HUES64 (cell line): ENCODE measurements around the gene RAB43.
"Not testable (repeated sequence)": the region's sequence is repeated elsewhere in the genome, so short reads cannot be mapped to it uniquely, and the experiment has no call there.

Experiments used
- H3K27ac ChIP-seq: 2 replicates; pipeline ENCODE4 v1.7.0; 2013; ENCODE audit warnings: low read depth, low read length, inconsistent platforms
- H3K27me3 ChIP-seq: 2 replicates; pipeline ENCODE4 v1.6.1; 2013; ENCODE audit warnings: mild to moderate bottlenecking, low read length; ENCODE audit not compliant: insufficient read depth
- H3K36me3 ChIP-seq: 2 replicates; pipeline ENCODE4 v1.6.1; 2013; ENCODE audit warnings: mild to moderate bottlenecking, low read length; ENCODE audit not compliant: insufficient read depth
- H3K4me1 ChIP-seq: 2 replicates; pipeline ENCODE4 v1.6.1; 2013; ENCODE audit warnings: mild to moderate bottlenecking, low read length, moderate library complexity; ENCODE audit not compliant: insufficient read depth
- H3K4me3 ChIP-seq: 2 replicates; pipeline ENCODE4 v1.5.1; 2013; ENCODE audit warnings: mild to moderate bottlenecking, low read length, moderate library complexity
- H3K9ac ChIP-seq: 2 replicates; pipeline ENCODE4 v1.6.1; 2013; ENCODE audit warnings: mild to moderate bottlenecking, low read depth, low read length
- H3K9me3 ChIP-seq: 2 replicates; pipeline ENCODE4 v1.6.1; 2013; ENCODE audit warnings: low read depth, low read length; ENCODE audit not compliant: insufficient read depth
- WGBS: fragments of 150-250, 120-280 bp; methylation state at CpG from one replicate; pipeline ENCODE4 v1.1.7; 2013; ENCODE audit warnings: missing lambda C conversion rate; 5-methylcytosine and 5-hydroxymethylcytosine counted together

Gene RAB43

GRCh38 chr3:129085818-129086217, 35.8 kb downstream of the RAB43 start:
- H3K4me3 ChIP-seq, result no peak overlapping the region
- H3K9me3 ChIP-seq, result no peaks in the 10 kb centered on the region
- no peaks in the 10 kb centered on the region; the same call in 1 of the 2 replicates for H3K27me3 ChIP-seq
- no peaks in the 10 kb centered on the region for H3K36me3 ChIP-seq
- H3K4me1 ChIP-seq, result no peaks in the 10 kb centered on the region
- 93% methylated on average over 4 of the region's 4 CpGs for WGBS
- no peak overlapping the region for H3K27ac ChIP-seq
- H3K9ac ChIP-seq, result no peak overlapping the region

DNA sequence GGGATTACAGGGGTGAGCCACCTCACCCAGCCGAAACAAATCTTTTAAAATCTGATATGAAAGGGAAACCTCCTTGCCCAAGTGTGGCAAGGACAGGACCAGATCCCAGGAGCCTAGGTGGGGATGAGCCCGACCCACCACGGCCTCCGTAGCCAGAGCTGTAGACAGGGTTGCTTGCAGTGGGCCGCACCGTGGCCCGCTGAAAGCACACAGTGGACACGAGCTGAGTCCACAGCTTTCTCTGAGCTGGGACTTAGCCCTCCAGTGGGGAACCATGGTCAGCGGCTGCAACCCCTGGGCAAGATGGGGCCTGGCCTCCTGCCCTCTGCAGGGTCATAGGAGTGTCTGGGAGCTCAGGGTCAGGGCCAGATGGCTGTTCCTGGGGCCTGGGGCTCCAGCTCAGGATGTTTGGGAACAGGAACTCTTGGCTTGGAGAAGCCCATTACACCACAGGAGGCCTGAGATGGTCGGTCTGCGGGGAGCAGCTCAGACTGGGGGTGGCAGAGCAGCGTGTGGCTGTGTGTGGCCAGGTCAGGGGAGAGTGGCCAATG, 36.4 kb downstream of the RAB43 start:
- Histone ChIP-seq H3K4me1 (no peaks in the 10 kb centered on the region), H3K27me3 (no peaks in the 10 kb centered on the region; the same call in 1 of the 2 replicates), H3K27ac (no peak overlapping the region), H3K9ac (no peak overlapping the region), H3K4me3 (no peak overlapping the region), H3K9me3 (no peaks in the 10 kb centered on the region), H3K36me3 (no peaks in the 10 kb centered on the region)
- WGBS, result 95% methylated on average over 12 of the region's 12 CpGs

DNA sequence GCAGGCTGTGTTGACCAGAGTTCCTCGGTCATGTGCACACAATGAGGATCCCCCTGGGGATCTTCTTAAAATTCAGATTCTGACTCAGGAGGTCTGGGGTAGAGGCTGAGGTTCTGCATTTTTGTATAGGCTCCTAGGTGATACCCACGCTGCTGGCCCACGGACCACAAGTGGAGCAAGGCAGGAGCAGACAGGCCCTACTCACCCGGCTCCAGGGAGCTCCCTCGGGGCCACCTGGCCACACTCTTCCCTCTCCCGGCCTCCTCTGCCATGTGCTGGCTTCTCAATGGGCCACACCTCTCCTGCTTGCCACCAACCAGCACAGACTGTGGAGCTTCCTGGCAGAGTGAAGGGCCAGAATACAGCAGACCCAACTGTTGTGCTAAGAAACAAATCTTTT, 37.1 kb downstream of the RAB43 start:
- Histone ChIP-seq H3K4me3 (no peak overlapping the region), H3K36me3 (no peaks in the 10 kb centered on the region), H3K27me3 (no peaks in the 10 kb centered on the region; the same call in 1 of the 2 replicates), H3K9ac (no peak overlapping the region), H3K27ac (no peak overlapping the region), H3K9me3 (no peaks in the 10 kb centered on the region), H3K4me1 (no peaks in the 10 kb centered on the region)
- 88% methylated on average over 6 of the region's 6 CpGs for WGBS

DNA sequence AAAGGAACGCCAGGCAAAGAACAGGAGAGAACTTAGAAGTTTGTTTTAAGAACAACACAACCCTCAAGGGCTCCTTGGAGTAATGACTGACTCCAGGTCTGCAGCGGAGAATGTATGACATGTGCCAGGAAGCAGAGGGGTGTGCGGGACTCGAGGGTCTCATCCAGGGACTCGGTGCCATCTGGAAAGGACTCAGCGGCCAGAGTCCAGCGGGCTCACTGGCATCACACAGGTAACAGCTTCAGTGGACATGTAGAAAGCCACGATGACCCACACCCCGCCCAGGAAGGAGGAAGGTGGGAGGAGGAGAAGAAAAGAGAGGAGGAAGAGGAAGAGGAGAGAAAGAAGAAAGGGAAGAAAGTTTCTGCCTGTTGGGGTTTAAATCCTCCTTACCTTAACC, 39.6 kb downstream of the RAB43 start:
- Histone ChIP-seq H3K27ac (no peak overlapping the region), H3K27me3 (no peaks in the 10 kb centered on the region; the same call in 1 of the 2 replicates), H3K36me3 (no peaks in the 10 kb centered on the region), H3K4me3 (no peak overlapping the region), H3K9ac (no peak overlapping the region), H3K9me3 (no peaks in the 10 kb centered on the region), H3K4me1 (no peaks in the 10 kb centered on the region)
- 92% methylated on average over 9 of the region's 9 CpGs for WGBS

DNA sequence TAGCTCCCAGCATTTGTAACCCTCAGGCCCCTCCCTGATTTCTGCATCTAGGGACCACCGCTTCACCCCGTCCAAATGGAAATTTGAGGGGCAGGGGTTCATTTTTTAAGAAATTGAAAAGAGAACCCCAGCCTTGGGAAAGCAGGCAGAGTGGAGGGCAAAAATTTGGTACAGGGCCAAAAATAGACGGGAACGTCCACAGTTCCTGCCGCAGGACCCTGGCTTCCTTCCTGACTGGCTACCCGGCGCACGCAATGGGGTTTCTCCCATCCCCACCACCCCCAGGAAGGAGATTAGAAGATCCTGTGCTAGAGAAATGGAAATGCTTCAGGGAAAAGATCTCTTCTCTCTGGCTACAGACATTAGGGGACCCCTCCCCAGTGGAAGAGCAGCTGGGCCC, 40.1 kb downstream of the RAB43 start:
- Histone ChIP-seq H3K27ac (no peak overlapping the region), H3K27me3 (no peaks in the 10 kb centered on the region; the same call in 1 of the 2 replicates), H3K36me3 (no peaks in the 10 kb centered on the region), H3K9me3 (no peaks in the 10 kb centered on the region), H3K4me3 (no peak overlapping the region), H3K9ac (no peak overlapping the region), H3K4me1 (no peaks in the 10 kb centered on the region)
- 95% methylated on average over 7 of the region's 8 CpGs for WGBS

DNA sequence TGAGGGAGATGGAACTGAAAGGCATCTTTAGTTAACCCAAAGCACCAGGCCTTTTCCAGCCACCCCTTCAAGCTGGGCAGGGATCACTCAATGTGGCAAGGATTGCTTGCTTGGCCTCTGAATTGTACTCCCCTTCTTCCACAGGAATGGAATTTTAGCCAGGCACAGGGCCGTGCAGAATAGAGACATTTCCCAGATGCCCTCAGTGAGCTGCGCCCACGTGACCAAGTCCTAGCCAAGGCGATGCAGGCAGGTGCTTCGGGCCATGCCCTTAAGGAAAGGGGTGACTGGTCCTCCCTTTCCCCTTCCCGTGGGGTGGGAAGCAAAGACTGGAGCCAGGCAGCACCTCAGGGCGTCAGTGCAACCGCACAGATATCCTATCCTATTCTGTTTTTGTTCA, 43.1 kb downstream of the RAB43 start:
- WGBS, result 83% methylated on average over 6 of the region's 8 CpGs
- H3K4me3 ChIP-seq, result no peak overlapping the region
- no peak overlapping the region for H3K9ac ChIP-seq
- H3K36me3 ChIP-seq, result no peaks in the 10 kb centered on the region
- no peaks in the 10 kb centered on the region for H3K4me1 ChIP-seq
- no peak overlapping the region for H3K27ac ChIP-seq
- H3K27me3 ChIP-seq, result no peaks in the 10 kb centered on the region
- H3K9me3 ChIP-seq, result no peaks in the 10 kb centered on the region

DNA sequence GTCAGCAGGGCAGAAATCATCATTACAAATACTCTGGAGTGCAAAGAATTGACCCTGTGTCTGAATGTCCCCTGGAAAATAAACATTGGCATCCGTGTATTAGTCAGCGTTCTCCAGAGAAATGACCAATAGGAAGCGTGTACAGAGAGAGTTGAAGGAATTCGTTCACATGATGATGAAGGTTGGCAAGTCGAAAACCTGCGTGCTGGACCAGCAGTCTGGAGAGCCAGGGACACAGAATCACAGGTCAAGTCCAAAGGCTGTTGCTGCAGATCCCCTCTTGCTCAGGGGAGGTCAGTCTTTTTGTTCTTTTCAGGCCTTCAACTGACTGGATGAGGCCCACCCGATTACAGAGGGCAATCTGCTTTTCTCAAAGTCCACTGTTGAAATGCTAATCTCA, 44.4 kb downstream of the RAB43 start:
- H3K27me3 ChIP-seq, result no peaks in the 10 kb centered on the region
- H3K9ac ChIP-seq, result no peak overlapping the region
- no peak overlapping the region for H3K27ac ChIP-seq
- H3K36me3 ChIP-seq, result no peaks in the 10 kb centered on the region
- no peaks in the 10 kb centered on the region for H3K9me3 ChIP-seq
- H3K4me1 ChIP-seq, result no peaks in the 10 kb centered on the region
- H3K4me3 ChIP-seq, result no peak overlapping the region
- 90% methylated on average over 7 of the region's 7 CpGs for WGBS

GRCh38 chr3:129070086-129070885, 51.3 kb downstream of the RAB43 start:
- Histone ChIP-seq H3K4me3 (no peak overlapping the region), H3K4me1 (no peaks in the 10 kb centered on the region), H3K9me3 (no peaks in the 10 kb centered on the region), H3K27me3 (no peaks in the 10 kb centered on the region), H3K9ac (no peak overlapping the region), H3K27ac (no peak overlapping the region), H3K36me3 (no peaks in the 10 kb centered on the region)
- 94% methylated on average over 8 of the region's 8 CpGs for WGBS

GRCh38 chr3:129069313-129070085, 52.1 kb downstream of the RAB43 start:
- not testable (repeated sequence) for H3K36me3 ChIP-seq, H3K27ac ChIP-seq, H3K4me3 ChIP-seq

DNA sequence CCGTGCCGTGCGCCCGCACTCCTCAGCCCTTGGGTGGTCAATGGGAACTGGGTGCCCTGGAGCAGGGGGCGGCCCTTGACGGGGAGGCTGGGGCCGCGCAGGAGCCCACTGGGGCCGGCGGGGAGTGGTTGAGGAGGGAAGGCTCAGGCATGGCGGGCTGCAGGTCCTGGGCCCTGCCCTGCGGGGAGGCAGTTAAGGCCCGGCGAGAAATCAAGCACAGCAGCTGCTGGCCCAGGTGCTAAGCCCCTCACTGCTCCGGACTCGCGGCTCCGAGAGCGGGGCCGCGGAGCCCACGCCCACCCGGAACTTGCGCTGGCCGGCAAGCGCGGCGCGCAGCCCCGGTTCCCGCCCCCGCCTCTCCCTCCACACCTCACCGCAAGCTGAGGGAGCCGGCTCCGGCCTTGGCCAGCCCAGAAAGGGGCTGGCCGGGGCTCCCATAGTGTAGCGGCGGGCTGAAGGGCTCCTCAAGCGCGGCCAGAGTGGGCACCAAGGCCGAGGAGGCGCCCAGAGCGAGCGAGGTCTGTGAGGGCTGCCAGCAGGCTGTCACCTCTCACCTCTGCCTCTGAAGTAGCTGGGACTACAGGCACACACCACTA, 53.2 kb downstream of the RAB43 start:
- Histone ChIP-seq H3K9me3 (no peaks in the 10 kb centered on the region), H3K4me1 (no peaks in the 10 kb centered on the region), H3K36me3 (no peaks in the 10 kb centered on the region), H3K4me3 (no peak overlapping the region), H3K27ac (no peak overlapping the region), H3K27me3 (no peaks in the 10 kb centered on the region), H3K9ac (no peak overlapping the region)
- WGBS, result 90% methylated on average over 44 of the region's 44 CpGs

More at GRCh38 chr3:129069313-129070085, 52.1 kb downstream of the RAB43 start:
- H3K9me3 ChIP-seq, H3K4me1 ChIP-seq, H3K9ac ChIP-seq, H3K27me3 ChIP-seq: not testable (repeated sequence)
- WGBS, result 91% methylated on average over 13 of the region's 13 CpGs

DNA sequence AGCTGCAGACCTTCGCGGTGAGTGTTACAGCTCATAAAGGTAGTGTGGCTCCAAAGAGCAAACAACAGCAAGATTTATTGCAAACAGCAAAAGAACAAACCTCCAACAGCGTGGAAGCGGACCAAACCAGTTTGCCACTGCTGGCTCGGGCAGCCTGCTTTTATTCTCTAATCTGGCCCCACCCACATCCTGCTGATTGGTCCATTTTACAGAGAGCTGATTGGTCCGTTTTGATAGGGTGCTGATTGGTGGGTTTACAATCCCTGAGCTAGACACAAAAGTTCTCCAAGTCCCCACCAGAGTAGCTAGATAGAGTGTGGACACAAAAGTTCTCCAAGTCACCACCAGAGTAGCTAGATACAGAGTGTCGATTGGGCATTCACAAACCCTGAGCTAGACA, 53.9 kb downstream of the RAB43 start:
- not testable (repeated sequence) for H3K9ac ChIP-seq, H3K36me3 ChIP-seq, H3K4me1 ChIP-seq, H3K9me3 ChIP-seq, H3K27ac ChIP-seq, H3K4me3 ChIP-seq, H3K27me3 ChIP-seq
- 95% methylated on average over 6 of the region's 7 CpGs for WGBS
